Stomach smooth muscle (tissue), 2 donors: ENCODE measurements around the gene PTPRN2.

ENCODE experiments used
- H3K27ac ChIP-seq: one replicate; pipeline ENCODE4 v1.7.0; 2013; ENCODE audit warnings: mild to moderate bottlenecking, low read length, inconsistent platforms
- H3K27me3 ChIP-seq, 2 donors: one replicate each; pipeline ENCODE4 v1.7.0; 2013; ENCODE audit warnings: low read length in 2 of 2; ENCODE audit not compliant: insufficient read depth in 2 of 2, control insufficient read depth in 1 of 2
- H3K36me3 ChIP-seq, 2 donors: one replicate each; pipeline ENCODE4 v1.7.0; 2013; ENCODE audit warnings: low read length in 2 of 2; ENCODE audit not compliant: control insufficient read depth in 2 of 2, insufficient read depth in 2 of 2
- H3K4me1 ChIP-seq: one replicate; pipeline ENCODE4 v1.7.0; 2013; ENCODE audit warnings: low read length; ENCODE audit not compliant: control insufficient read depth, insufficient read depth
- H3K4me3 ChIP-seq, 2 donors: one replicate each; pipeline ENCODE4 v1.7.0; 2013; ENCODE audit warnings: low read length in 2 of 2
- H3K9ac ChIP-seq, 2 donors: one replicate each; pipeline ENCODE4 v1.7.0; 2013; ENCODE audit warnings: low read length in 2 of 2, mild to moderate bottlenecking in 1 of 2
- H3K9me3 ChIP-seq, 2 donors: one replicate each; pipeline ENCODE4 v1.7.0; 2013; ENCODE audit warnings: low read length in 2 of 2; ENCODE audit not compliant: control insufficient read depth in 2 of 2
- donor health status: healthy.
- donor health status: Pancreatic carcinoma.

PTPRN2 gene

DNA sequence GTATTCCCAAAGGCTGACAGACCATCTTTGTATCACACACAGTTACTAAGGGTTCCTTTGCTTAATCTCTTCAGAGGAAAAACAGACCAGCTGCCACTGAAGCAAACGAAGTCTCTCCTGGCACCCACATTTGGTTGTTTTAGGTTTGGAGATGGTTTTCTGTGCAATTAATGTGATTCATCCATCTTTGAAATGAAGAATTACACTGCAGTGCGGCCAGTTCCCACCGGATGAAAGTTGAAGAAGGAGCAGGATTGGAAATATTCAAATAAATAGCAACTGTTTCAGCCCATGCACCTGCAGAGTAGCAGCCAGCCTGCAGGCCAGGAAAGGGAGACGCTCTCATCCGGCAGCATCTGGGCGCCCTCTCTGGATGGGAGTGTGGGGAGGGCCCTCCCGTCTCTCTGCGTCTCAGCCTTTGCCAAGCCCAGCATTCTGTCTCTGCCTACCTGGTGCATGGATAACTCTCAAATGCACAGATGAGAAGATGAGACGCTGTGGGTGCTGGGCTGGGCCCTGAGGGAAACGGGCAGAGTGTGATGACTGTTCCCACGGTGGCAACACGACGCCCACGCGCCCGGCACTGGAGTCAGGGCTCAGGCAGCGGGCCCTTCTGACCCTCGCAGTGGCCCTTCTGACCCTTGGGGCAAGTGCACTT, 214.0 kb downstream of the PTPRN2 start:
- no peaks in the 10 kb centered on the region for H3K36me3 ChIP-seq
- H3K9me3 ChIP-seq: peaks cover 0 to 3% of the 10 kb centered on the region in 2 donors
- H3K27ac ChIP-seq: no peak overlapping the region
- no peak overlapping the region for H3K9ac ChIP-seq
- H3K4me1 ChIP-seq: no peaks in the 10 kb centered on the region
- H3K27me3 ChIP-seq: peaks cover 0 to 3% of the 10 kb centered on the region in 2 donors
- H3K4me3 ChIP-seq: no peak overlapping the region

DNA sequence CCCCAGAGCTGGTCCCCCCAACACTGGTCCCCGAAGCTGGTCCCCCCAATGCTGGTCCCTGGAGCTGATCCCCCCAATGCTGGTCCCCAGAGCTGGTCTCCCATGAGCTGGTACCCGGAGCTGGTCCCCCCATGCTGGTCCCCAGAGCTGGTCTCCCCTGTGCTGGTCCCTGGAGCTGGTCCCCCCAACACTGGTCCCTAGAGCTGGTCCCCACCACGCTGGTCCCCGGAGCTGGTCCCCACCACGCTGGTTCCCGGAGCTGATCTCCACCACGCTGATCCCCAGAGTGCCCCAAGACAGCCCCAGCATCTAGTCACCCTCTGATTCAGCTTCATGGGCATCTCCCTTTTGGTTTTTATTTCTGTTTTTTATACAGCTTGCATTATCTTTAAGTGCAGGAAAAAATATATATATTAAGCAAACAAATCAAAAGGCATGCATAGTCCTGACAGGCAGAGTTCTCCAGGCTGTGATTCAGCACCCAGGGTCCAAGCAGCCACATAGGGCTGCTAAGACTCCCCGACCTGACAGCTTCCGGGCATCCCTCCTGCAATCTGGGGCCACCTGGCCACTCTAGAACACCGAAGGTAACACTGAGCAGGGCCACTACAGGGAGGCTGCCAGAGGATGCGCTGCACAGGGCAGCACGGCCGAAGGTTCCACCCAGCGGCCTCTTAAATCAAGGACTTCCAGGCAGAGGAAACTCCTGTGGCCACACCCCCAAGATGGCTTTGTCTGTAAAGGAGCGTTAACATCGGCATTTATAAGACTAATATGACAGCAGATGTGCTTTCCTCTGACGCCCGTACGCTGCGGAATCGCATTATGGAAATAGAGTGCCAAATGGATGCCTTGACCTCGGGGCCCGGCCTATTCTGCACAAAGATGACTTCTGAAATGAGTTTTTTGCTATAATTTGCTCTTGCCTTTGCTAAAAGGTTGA, 215.0 kb downstream of the PTPRN2 start:
- Histone ChIP-seq H3K27me3 (peaks cover 0 to 3% of the 10 kb centered on the region in 2 donors), H3K36me3 (no peaks in the 10 kb centered on the region), H3K27ac (no peak overlapping the region), H3K9me3 (peaks cover 0 to 3% of the 10 kb centered on the region in 2 donors), H3K4me3 (no peak overlapping the region), H3K9ac (no peak overlapping the region), H3K4me1 (no peaks in the 10 kb centered on the region)

DNA sequence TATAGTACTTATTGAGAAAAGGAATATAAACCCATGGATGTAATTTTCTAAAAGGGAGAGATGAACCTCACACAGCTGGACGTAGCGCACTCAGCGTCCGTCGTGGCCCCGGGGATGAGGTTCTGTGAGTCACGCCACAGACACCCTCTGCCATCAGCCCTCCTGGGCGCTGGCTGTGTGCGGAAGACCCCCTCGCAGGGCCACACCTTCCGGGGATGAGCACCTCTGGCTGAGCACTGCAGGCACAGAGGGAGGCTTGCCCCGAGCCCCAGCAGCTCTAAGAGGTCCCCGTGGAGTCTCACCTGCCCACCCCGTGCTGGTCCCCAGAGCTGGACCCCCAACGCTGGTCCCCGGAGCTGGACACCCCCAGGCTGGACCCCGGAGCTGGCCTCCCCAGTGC, 215.8 kb downstream of the PTPRN2 start:
- Histone ChIP-seq H3K4me1 (no peaks in the 10 kb centered on the region), H3K36me3 (no peaks in the 10 kb centered on the region), H3K4me3 (no peak overlapping the region), H3K27me3 (peaks cover 0 to 3% of the 10 kb centered on the region in 2 donors), H3K9me3 (peaks cover 0 to 3% of the 10 kb centered on the region in 2 donors), H3K9ac (no peak overlapping the region), H3K27ac (no peak overlapping the region)

DNA sequence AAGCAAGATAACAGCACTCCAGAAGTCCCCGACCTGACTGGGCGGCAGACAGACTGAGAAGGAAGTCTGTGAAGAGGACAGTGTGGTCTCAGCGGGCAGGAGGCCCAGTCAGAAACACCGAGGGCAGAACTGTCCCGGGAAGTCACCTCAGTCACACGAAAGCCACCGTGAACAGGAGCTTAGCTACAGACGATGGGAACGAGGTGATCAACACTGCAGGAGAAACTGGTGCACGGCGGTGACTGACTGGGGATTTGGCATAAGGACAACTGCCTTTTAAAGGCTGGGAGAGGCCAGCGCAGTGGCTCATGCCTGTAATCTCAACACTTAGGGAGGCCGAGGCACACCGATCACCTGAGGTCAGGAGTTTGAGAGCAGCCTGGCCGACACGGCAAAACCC, 217.8 kb downstream of the PTPRN2 start:
- Histone ChIP-seq H3K4me1 (no peaks in the 10 kb centered on the region), H3K27ac (no peak overlapping the region), H3K4me3 (no peak overlapping the region), H3K27me3 (no peaks in the 10 kb centered on the region), H3K36me3 (no peaks in the 10 kb centered on the region), H3K9me3 (no peaks in the 10 kb centered on the region), H3K9ac (no peak overlapping the region)

DNA sequence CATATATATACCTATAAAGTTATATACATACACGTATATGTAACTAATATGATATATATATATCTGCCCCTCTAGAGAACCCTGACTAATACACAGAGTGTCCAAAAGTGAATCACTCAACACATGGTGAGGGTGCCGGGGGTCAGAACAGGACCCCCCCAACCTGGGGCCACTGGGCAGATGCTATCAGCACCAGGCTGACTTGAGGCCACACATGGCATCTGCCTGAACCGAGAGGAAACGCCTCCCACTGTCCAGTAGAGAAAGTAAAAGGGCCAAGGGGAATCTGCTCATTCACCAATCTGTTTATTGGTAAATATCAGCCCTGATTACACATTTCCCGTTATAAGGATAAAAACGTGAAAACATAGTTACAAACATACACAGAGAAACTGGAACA, 218.3 kb downstream of the PTPRN2 start:
- Histone ChIP-seq H3K36me3 (no peaks in the 10 kb centered on the region), H3K4me1 (no peaks in the 10 kb centered on the region), H3K9me3 (no peaks in the 10 kb centered on the region), H3K27me3 (no peaks in the 10 kb centered on the region), H3K4me3 (no peak overlapping the region), H3K27ac (no peak overlapping the region), H3K9ac (no peak overlapping the region)

DNA sequence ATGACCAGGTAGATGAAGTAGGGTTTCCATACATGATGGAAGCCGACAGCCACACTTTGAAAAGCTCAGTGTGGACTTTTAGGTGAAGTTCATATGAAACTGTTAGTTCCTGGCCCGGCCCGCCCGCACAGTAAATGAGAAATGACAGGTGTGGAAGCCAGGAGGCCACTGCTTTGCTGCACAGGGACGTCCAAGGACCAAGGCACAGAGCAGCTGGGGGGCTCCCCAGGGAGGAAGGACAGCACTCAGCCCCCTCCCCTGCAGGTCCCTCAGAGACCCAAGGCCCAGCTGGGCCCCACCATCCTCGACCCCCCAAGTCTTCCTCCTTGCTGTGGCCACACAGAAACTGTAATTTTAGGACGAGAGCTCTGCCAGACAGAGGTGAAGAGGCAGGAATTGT, 219.2 kb downstream of the PTPRN2 start:
- Histone ChIP-seq H3K27ac (no peak overlapping the region), H3K4me3 (no peak overlapping the region), H3K27me3 (no peaks in the 10 kb centered on the region), H3K9me3 (no peaks in the 10 kb centered on the region), H3K4me1 (no peaks in the 10 kb centered on the region), H3K36me3 (no peaks in the 10 kb centered on the region), H3K9ac (no peak overlapping the region)

DNA sequence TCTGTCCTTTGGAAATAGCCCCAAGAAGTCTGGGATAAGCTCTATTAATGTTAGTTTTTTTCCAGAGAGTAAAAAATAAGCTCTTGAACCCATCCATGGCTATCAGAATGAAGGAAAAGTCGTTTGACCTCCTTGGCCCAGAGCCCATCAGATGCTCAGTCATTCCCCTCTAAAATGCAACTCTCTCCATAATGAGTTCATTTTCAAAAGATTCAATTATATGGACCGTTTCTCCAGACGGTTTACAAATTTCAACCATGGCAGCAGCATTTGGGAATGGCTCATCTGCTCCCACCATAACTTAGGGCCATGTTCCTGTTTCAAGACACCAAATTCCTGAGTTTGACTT, 220.0 kb downstream of the PTPRN2 start:
- Histone ChIP-seq H3K9ac (no peak overlapping the region), H3K4me3 (no peak overlapping the region), H3K36me3 (no peaks in the 10 kb centered on the region), H3K27ac (no peak overlapping the region), H3K9me3 (no peaks in the 10 kb centered on the region), H3K27me3 (no peaks in the 10 kb centered on the region), H3K4me1 (no peaks in the 10 kb centered on the region)

DNA sequence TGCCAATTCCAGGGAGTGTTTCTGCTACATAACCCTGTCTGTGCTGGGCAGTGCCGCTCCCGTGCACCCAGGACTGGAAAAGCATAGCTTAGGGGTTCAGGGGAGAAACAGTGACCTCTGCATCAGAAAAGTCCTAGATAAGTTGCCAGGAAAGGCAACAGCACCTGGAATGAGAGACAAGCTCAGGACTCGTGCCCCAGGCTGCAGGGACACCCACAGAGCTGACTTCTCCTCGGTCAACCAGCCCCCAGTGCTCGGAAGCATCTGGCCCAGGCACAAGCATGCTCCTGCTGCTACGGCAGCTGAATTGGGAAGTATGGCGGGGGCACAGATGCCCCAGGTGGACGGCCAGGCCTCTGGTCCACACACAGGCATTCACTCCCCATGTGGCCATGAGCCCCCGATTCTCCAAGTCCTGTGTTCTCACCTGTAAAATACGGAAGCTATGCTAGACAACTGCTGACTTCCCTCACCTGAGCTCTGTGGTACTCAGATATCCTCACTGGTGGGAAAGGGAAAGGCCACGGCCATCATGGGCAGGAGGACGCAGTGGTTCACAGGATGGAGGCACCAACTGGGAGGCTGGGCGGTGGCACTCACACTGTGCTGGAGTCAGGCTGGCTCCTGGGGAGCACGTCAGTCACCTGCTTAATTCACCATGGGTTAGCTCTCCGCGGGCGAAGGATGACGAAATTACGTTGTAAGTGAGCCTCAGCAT, 220.5 kb downstream of the PTPRN2 start:
- H3K4me1 ChIP-seq: no peaks in the 10 kb centered on the region
- no peak overlapping the region for H3K9ac ChIP-seq
- no peaks in the 10 kb centered on the region for H3K36me3 ChIP-seq
- no peaks in the 10 kb centered on the region for H3K9me3 ChIP-seq
- no peak overlapping the region for H3K4me3 ChIP-seq
- no peak overlapping the region for H3K27ac ChIP-seq
- no peaks in the 10 kb centered on the region for H3K27me3 ChIP-seq

DNA sequence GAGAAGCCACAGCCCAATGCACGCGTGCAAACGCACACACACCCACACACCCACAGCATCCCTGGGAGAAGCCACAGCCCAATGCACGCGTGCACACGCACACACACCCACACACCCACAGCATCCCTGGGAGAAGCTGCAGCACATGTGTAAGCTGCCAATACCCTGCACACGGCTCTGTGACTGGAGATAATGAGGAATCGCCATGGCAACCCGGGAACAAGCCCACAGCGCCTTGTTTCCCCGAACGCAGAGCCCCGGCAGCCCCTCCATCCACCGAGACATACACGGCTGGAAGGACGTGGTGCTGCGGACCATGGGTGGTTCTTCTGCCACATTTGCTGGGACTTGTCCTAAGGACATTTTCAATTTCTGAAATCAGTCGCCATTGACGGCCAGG, 221.3 kb downstream of the PTPRN2 start:
- Histone ChIP-seq H3K9ac (no peak overlapping the region), H3K4me3 (no peak overlapping the region), H3K4me1 (no peaks in the 10 kb centered on the region), H3K36me3 (no peaks in the 10 kb centered on the region), H3K27ac (no peak overlapping the region), H3K9me3 (no peaks in the 10 kb centered on the region), H3K27me3 (no peaks in the 10 kb centered on the region)

DNA sequence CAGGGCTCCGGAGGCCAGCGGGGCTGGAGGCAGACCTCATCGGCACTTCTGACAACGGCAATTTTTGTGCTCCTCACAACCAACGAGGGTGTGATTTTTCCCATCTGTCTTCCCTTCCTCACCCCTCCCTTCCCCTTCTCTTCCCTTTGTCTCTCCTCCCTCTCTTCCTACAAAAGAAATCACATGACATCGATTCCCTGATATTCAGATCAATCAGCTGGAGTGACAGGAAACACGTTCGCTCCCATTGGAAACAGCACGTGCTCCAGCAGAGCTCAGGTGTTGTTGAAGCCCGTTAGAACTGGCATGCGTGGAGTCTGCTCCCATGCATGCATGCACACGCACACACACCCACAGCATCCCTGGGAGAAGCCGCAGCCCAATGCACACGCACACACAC, 222.4 kb downstream of the PTPRN2 start:
- no peaks in the 10 kb centered on the region for H3K36me3 ChIP-seq
- H3K4me3 ChIP-seq: no peak overlapping the region
- H3K4me1 ChIP-seq: no peaks in the 10 kb centered on the region
- H3K27me3 ChIP-seq: no peaks in the 10 kb centered on the region
- H3K9me3 ChIP-seq: no peaks in the 10 kb centered on the region
- no peak overlapping the region for H3K27ac ChIP-seq
- no peak overlapping the region for H3K9ac ChIP-seq
